CD1c-positive myeloid dendritic cell (primary cell): ENCODE data around the gene TRAPPC12.
A peak's percentile ranks its signal among the peaks of the same experiment; 100 is the strongest.
"Not testable (repeated sequence)": the region's sequence is repeated elsewhere in the genome, so short reads cannot be mapped to it uniquely, and the experiment has no call there.

Experiments
- DNase-seq: peaks from one replicate; pipeline ENCODE4 v3.0.0-alpha.2; 2016; ENCODE audit errors: extremely low spot score

TRAPPC12 gene

GRCh38 chr2:3369340-3370181, 9.9 kb upstream of the TRAPPC12 start:
- not testable (repeated sequence) for DNase-seq

GRCh38 chr2:3376821-3377220, 2.7 kb upstream of the TRAPPC12 start:
- DNase-seq = no peak

GRCh38 chr2:3377279-3377611, 2.2 kb upstream of the TRAPPC12 start:
- DNase-seq = peak; percentile 70

- DNase-seq = peak; percentile 99
Measured at GRCh38 chr2:3377612-3378432, 1.7 kb upstream of the TRAPPC12 start, which contains the start of gene EIPR1. Gene EIPR1 (minus strand): TSS chr2:3377818. CDS start chr2:3377689, 129 bp downstream.

- no peak for DNase-seq
Measured at GRCh38 chr2:3379339-3379646, 201 bp upstream of the TRAPPC12 start.

- DNase-seq = no peak
Measured at GRCh38 chr2:3386448-3386958, 7.0 kb downstream of the TRAPPC12 start.

- no peak for DNase-seq
Measured at GRCh38 chr2:3387011-3387410, 7.5 kb downstream of the TRAPPC12 start.

- no peak for DNase-seq
Measured at GRCh38 chr2:3387644-3388411, 8.3 kb downstream of the TRAPPC12 start.

- DNase-seq = no peak
Measured at GRCh38 chr2:3388412-3388738, 8.9 kb downstream of the TRAPPC12 start.

GRCh38 chr2:3389193-3389592, 9.7 kb downstream of the TRAPPC12 start:
- DNase-seq = no peak

GRCh38 chr2:3390041-3390440, 10.5 kb downstream of the TRAPPC12 start:
- DNase-seq = no peak

GRCh38 chr2:3392216-3392615, 12.7 kb downstream of the TRAPPC12 start:
- no peak for DNase-seq

GRCh38 chr2:3396920-3397559, 17.5 kb downstream of the TRAPPC12 start:
- no peak for DNase-seq

GRCh38 chr2:3398857-3399256, 19.4 kb downstream of the TRAPPC12 start:
- DNase-seq = no peak

GRCh38 chr2:3399381-3399780, 19.9 kb downstream of the TRAPPC12 start:
- DNase-seq = no peak

- no peak for DNase-seq
Measured at GRCh38 chr2:3399829-3400228, 20.3 kb downstream of the TRAPPC12 start.

- DNase-seq = no peak
Measured at GRCh38 chr2:3403587-3404334, 24.3 kb downstream of the TRAPPC12 start.

- no peak for DNase-seq
Measured at GRCh38 chr2:3404349-3404894, 24.9 kb downstream of the TRAPPC12 start.

GRCh38 chr2:3405307-3405706, 25.8 kb downstream of the TRAPPC12 start:
- no peak for DNase-seq

GRCh38 chr2:3405876-3406275, 26.4 kb downstream of the TRAPPC12 start:
- no peak for DNase-seq

- no peak for DNase-seq
Measured at GRCh38 chr2:3406501-3406900, 27.0 kb downstream of the TRAPPC12 start.
